Measurements from ENCODE around the gene PIMREG. TPM values are rescaled to one million over a fixed set of nuclear protein-coding genes. Genes with fewer than 3 reads are reported as not detected.

PIMREG gene
- polyA plus RNA-seq, 1 experiment = 54.5 TPM

DNA sequence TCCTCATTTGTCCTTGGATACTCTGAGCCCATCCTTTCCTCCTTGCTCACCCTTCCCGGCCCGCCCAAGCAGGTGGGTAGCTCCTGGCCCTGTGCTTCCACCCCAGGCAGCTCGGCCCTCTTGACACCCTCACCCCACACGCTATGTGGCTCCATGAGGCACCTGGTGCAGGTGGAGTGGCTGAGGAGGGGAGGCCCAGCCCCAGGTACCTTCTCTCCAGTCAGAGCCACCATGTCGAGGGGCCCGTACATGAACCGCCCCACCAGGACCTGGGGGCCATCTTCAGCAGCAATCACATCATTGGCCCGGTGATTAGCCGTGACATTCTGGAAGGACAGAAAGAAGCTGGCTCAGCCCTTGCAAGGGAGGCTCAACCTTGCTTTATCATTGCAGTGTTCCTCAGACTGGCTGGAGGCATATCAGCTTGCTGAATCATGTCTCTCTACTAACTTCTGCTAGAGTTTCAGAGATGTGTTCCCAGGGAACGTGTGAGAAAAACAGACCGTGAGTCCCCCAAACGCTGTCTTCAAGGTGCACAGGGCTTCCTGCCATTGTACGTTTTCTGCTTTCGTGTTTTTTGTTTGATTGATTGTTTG lies 20.3 kb downstream of the PIMREG start:
- Histone ChIP-seq H3K36me3 (ENCODE audit: control insufficient read depth, insufficient read depth, low read length) (no peaks in the 10 kb centered on the region), H3K27me3 (ENCODE audit: control insufficient read depth, insufficient read depth, low read length) (no peaks in the 10 kb centered on the region), H3K4me3 (ENCODE audit: low read depth, low read length) (no peak overlapping the region)
- DNase-seq (ENCODE audit: low read depth) = no peak
- ChIA-PET POLR2A (no interaction called here), CTCF (interaction anchor here (1.0 kb wide), 1 partner anchor 10 kb away, joined by 3 read pairs; no protein-coding TSS in a partner anchor)
- TF ChIP-seq, protein P1, sequence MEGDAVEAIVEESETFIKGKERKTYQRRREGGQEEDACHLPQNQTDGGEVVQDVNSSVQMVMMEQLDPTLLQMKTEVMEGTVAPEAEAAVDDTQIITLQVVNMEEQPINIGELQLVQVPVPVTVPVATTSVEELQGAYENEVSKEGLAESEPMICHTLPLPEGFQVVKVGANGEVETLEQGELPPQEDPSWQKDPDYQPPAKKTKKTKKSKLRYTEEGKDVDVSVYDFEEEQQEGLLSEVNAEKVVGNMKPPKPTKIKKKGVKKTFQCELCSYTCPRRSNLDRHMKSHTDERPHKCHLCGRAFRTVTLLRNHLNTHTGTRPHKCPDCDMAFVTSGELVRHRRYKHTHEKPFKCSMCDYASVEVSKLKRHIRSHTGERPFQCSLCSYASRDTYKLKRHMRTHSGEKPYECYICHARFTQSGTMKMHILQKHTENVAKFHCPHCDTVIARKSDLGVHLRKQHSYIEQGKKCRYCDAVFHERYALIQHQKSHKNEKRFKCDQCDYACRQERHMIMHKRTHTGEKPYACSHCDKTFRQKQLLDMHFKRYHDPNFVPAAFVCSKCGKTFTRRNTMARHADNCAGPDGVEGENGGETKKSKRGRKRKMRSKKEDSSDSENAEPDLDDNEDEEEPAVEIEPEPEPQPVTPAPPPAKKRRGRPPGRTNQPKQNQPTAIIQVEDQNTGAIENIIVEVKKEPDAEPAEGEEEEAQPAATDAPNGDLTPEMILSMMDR (IDR thresholded peaks at IDR 0.05; ENCODE audit: insufficient read depth, low read depth, low read length) = no peak

DNA sequence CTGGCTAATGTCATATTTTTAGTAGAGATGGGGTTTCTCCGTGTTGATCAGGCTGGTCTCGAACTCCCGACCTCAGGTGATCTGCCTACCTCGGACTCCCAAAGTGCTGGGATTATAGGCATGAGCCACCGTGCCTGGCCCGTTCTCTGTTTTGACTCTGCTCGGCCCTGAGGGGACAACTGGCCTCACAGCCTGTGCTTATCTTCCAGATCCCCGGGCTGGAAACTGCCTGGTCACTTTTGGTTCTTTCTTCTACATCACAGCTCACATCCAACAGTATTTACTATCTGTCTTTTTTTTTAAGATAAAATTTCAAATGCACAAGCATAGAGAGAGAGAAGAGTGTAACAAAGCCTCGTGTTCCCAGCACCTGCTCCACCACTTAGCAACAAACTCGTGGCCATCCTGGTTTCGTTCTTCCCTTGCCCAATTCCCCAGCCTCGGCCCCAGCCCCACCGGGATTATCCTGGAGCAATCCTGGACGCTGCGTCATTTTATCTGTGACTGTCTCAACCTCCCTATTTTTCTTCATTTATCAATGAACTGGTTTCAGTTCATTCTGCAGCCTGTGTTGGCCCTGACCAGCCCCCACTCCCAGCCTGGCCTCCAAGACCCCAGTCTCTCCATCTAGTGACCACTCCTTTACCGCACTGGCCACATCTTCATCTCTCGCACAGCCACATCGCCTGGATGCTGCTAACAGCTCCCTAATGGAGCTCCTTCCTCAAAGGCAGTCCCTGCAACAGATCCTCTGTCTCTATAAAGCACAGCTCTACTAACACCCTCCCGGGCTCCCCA lies 21.1 kb downstream of the PIMREG start:
- TF ChIP-seq, protein P1 (IDR thresholded peaks at IDR 0.05; ENCODE audit: insufficient read depth, low read depth, low read length) = no peak
- DNase-seq (ENCODE audit: low read depth) = no peak
- ChIA-PET POLR2A (no interaction called here), CTCF (interaction anchor here (1.0 kb wide), 1 partner anchor 11 kb away, joined by 3 read pairs; no protein-coding TSS in a partner anchor)
- Histone ChIP-seq H3K36me3 (ENCODE audit: control insufficient read depth, insufficient read depth, low read length) (no peaks in the 10 kb centered on the region), H3K27me3 (ENCODE audit: control insufficient read depth, insufficient read depth, low read length) (no peaks in the 10 kb centered on the region), H3K4me3 (ENCODE audit: low read depth, low read length) (no peak overlapping the region)

GRCh38 chr17:6467567-6467966 lies 23.3 kb downstream of the PIMREG start:
- Histone ChIP-seq H3K27me3 (ENCODE audit: control insufficient read depth, insufficient read depth, low read length) (no peaks in the 10 kb centered on the region), H3K4me3 (ENCODE audit: low read depth, low read length) (no peak overlapping the region), H3K36me3 (ENCODE audit: control insufficient read depth, insufficient read depth, low read length) (no peaks in the 10 kb centered on the region)
- POLR2A ChIA-PET = no interaction called here
- DNase-seq (ENCODE audit: low read depth) = no peak
- TF ChIP-seq, protein P1 (IDR thresholded peaks at IDR 0.05; ENCODE audit: insufficient read depth, low read depth, low read length) = no peak
- CTCF ChIA-PET = no interaction called here

DNA sequence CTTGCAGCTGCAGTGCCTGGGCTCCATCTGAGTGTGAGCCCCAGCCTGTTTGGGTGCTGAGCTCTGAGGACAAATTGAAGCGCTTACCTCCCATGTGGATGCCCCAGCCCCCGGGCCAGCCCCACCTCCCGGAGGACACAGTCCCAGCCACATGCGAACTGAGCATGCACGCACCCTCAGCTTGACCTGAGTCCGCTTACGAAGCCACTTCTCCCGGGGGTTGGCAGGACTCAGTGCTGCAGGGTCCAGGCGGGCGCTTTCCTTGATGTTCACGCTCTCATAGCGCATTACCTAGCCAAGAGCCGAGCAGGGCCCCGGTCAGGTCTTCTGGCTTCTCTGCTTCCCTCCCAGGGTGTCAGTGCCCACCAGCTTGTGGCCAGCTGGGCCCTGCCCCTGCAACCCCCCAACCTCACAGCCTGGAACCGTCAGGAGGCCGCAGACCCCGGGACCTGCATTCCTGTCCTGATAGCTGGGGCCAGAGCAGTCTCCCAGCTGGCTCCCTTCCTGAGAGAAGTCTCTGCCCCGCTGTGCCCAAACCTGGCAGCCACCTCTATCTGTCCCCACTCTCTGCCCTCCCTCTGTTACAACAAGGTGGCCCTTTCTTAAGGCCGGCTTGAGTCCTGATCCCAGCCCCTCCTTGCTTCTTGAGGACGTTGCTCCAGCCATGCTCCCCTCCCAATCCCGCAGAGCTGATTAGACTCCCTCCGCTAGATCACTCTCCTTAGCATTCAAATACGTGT lies 24.0 kb downstream of the PIMREG start:
- no peaks in the 10 kb centered on the region for H3K27me3 ChIP-seq (ENCODE audit: control insufficient read depth, insufficient read depth, low read length)
- POLR2A ChIA-PET = no interaction called here
- TF ChIP-seq, protein P1 (IDR thresholded peaks at IDR 0.05; ENCODE audit: insufficient read depth, low read depth, low read length) = no peak
- no peak overlapping the region for H3K4me3 ChIP-seq (ENCODE audit: low read depth, low read length)
- H3K36me3 ChIP-seq (ENCODE audit: control insufficient read depth, insufficient read depth, low read length) = no peaks in the 10 kb centered on the region
- CTCF ChIA-PET = no interaction called here
- no peak for DNase-seq (ENCODE audit: low read depth)

GRCh38 chr17:6470146-6470718 lies 26.0 kb downstream of the PIMREG start:
- CTCF ChIA-PET = interaction anchor here (1.4 to 3.8 kb wide), 2 partner anchors 25 to 105 kb away, joined by 4 to 27 read pairs; no protein-coding TSS in a partner anchor

More at GRCh38 chr17:6470146-6470718, 26.0 kb downstream of the PIMREG start:
- no peak for DNase-seq (ENCODE audit: low read depth)
- TF ChIP-seq, protein P1 (IDR thresholded peaks at IDR 0.05; ENCODE audit: insufficient read depth, low read depth, low read length) = no peak
- Histone ChIP-seq H3K36me3 (ENCODE audit: control insufficient read depth, insufficient read depth, low read length) (no peaks in the 10 kb centered on the region), H3K4me3 (ENCODE audit: low read depth, low read length) (no peak overlapping the region), H3K27me3 (ENCODE audit: control insufficient read depth, insufficient read depth, low read length) (no peaks in the 10 kb centered on the region)
- POLR2A ChIA-PET = no interaction called here
